GM21619 (cell line): ENCODE data around the gene NSD1.

Experiments used
- ATAC-seq: cut with Tn5 transposase; IDR thresholded peaks from one replicate; pipeline ENCODE4 v1.9.1; 2021; ENCODE audit not compliant: unreplicated experiment

NSD1 gene

GRCh38 chr5:177098120-177098469 lies 35.5 kb upstream of the NSD1 start:
- ATAC-seq, result no peak

GRCh38 chr5:177098470-177099141 lies 35.0 kb upstream of the NSD1 start:
- ATAC-seq, result no peak

- ATAC-seq, result no peak
Measured at GRCh38 chr5:177099422-177100093, 34.0 kb upstream of the NSD1 start.

GRCh38 chr5:177100714-177101121 lies 32.9 kb upstream of the NSD1 start:
- no peak for ATAC-seq

- no peak for ATAC-seq
Measured at GRCh38 chr5:177103523-177104253, 29.9 kb upstream of the NSD1 start.

- ATAC-seq, result no peak
Measured at GRCh38 chr5:177105691-177106476, 27.7 kb upstream of the NSD1 start.

GRCh38 chr5:177107159-177107558 lies 26.4 kb upstream of the NSD1 start:
- no peak for ATAC-seq

- no peak for ATAC-seq
Measured at GRCh38 chr5:177109810-177110209, 23.8 kb upstream of the NSD1 start.

GRCh38 chr5:177111720-177112394 lies 21.7 kb upstream of the NSD1 start:
- no peak for ATAC-seq

- no peak for ATAC-seq
Measured at GRCh38 chr5:177112589-177113220, 20.9 kb upstream of the NSD1 start.

GRCh38 chr5:177113566-177114424 lies 19.8 kb upstream of the NSD1 start:
- no peak for ATAC-seq

GRCh38 chr5:177116631-177117373 lies 16.8 kb upstream of the NSD1 start:
- ATAC-seq, result no peak

GRCh38 chr5:177117441-177118045 lies 16.0 kb upstream of the NSD1 start:
- no peak for ATAC-seq

- no peak for ATAC-seq
Measured at GRCh38 chr5:177122566-177122965, 11.0 kb upstream of the NSD1 start.

GRCh38 chr5:177123789-177124485 lies 9.6 kb upstream of the NSD1 start:
- ATAC-seq, result no peak

GRCh38 chr5:177124486-177124991 lies 9.0 kb upstream of the NSD1 start:
- no peak for ATAC-seq

GRCh38 chr5:177126771-177127170 lies 6.8 kb upstream of the NSD1 start:
- ATAC-seq, result no peak
